H1 (cell line): ENCODE results near the gene KCNC1. TPM values are rescaled to one million over a fixed set of nuclear protein-coding genes. Genes with fewer than 3 reads are reported as not detected.

Experiments
- CEBPB ChIP-seq: IDR thresholded peaks from 2 replicates; pipeline ENCODE4 v1.6.1; 2012; ENCODE audit warnings: low read depth, low read length
- CHD1 ChIP-seq: IDR thresholded peaks from 2 replicates; pipeline ENCODE4 v1.6.1; 2012; ENCODE audit warnings: low read depth, low read length, improper control_type of control experiment
- POU5F1 ChIP-seq: IDR thresholded peaks from 2 replicates; pipeline ENCODE4 v1.6.1; 2011; ENCODE audit warnings: low read depth, mild to moderate bottlenecking, low read length, moderate library complexity
- SRF ChIP-seq: IDR thresholded peaks from 2 replicates; pipeline ENCODE4 v1.6.1; 2011; ENCODE audit warnings: mild to moderate bottlenecking, low read depth, low read length, moderate library complexity
- ZNF274 ChIP-seq: IDR thresholded peaks from 2 replicates; pipeline ENCODE4 v1.7.0; 2012; ENCODE audit warnings: low read length, borderline replicate concordance; ENCODE audit errors: extremely low read depth
- polyA plus RNA-seq, 7 experiments: library from polyadenylated mRNA; depleted of rRNA in 3 of 7; stranded (reverse) in 5 of 7; unstranded in 2 of 7; fragments of >200 nt in 5 of 7; fragments of 200-250 nt in 2 of 7; gene quantifications; 1 replicate in 5 of 7; 2 replicates in 1 of 7; 4 replicates in 1 of 7; pipeline versions ENCODE4 v1.2.1 to v1.2.3, GENCODE V29; 2011 to 2013; ENCODE audit warnings: missing spikeins in 2 of 7, mixed read lengths in 2 of 7
- total RNA-seq: library from RNA; stranded (reverse); fragmentation: NEBNext Ultra II Directional; extraction: Animal tissue kit (Norgen Biotek cat#: 25700); gene quantifications from 2 replicates; pipeline ENCODE4 v1.2.1, GENCODE V29; 2021
- TF ChIP-seq, protein P1 (sequence below): IDR thresholded peaks from 2 replicates; pipeline ENCODE4 v1.6.1; 2012; ENCODE audit warnings: inconsistent platforms

KCNC1 gene
- total and polyA plus RNA-seq, 2 of the 8 experiments (the other 6 are each of a cell fraction or from before 2014, with no cell fraction given) = 0.11 to 0.26 TPM

DNA sequence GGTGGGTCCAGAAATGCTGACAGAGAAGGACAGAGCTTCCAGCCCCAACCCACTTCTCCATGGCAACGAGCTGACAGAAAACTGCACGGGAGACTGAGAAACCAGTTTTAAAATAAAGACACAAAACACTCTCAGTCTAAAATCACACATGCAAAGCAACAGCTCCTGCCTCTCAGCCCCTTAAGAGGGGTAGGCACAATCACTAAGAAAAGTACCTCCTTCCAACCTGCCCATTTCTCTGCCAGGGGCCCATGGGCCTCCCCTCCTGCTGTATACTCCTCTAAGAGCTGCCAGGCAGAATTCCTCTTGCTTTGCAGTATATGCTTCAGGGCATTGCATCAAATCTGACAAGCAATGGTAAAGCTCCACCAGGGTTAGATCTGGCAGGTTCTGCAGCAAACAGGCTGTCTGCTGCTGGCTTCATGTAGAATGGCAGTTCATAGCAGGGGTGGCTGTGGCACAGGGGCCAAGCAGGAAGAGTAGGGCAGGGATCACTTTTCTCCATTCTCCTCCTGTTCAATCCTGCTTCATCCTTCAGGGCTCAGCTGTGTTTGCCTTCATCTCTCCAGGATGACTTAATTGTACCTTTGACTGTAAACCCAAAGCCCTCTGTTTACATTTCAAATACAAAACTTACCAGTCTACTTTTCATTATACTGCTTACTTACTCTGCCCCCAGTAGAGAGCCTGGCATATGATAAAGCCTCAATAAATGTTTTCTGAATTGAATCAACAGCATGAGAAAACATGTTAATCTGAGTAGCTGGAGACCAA, 77.7 kb downstream of the KCNC1 start (continued):
- TF ChIP-seq, protein P1, sequence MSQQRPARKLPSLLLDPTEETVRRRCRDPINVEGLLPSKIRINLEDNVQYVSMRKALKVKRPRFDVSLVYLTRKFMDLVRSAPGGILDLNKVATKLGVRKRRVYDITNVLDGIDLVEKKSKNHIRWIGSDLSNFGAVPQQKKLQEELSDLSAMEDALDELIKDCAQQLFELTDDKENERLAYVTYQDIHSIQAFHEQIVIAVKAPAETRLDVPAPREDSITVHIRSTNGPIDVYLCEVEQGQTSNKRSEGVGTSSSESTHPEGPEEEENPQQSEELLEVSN = no peak
- TF ChIP-seq ZNF274 = no peak
- no peak for TF ChIP-seq SRF
- TF ChIP-seq CHD1 = no peak
- TF ChIP-seq POU5F1 = no peak
- no peak for TF ChIP-seq CEBPB
